Left ventricle myocardium inferior (tissue), 1 donor: Measurements from ENCODE around the gene RUNX1. TPM values are rescaled to one million over a fixed set of nuclear protein-coding genes. Genes with fewer than 3 reads are reported as not detected.

Experiments
- DNase-seq: peaks from one replicate; pipeline ENCODE4 v3.0.0-alpha.2; 2020
- H3K27ac ChIP-seq: fragments of 200-600 bp; replicated peaks from 2 replicates; pipeline ENCODE4 v1.8.0; 2021
- H3K27me3 ChIP-seq: fragments of 200-600 bp; 2 replicates; pipeline ENCODE4 v1.8.0; 2021; ENCODE audit warnings: low read depth
- H3K36me3 ChIP-seq: fragments of 200-600 bp; 2 replicates; pipeline ENCODE4 v1.8.0; 2021
- H3K4me1 ChIP-seq: fragments of 200-600 bp; 2 replicates; pipeline ENCODE4 v1.8.0; 2021
- H3K4me3 ChIP-seq: fragments of 200-600 bp; 2 replicates; pipeline ENCODE4 v1.8.0; 2021; ENCODE audit warnings: mild to moderate bottlenecking, moderate library complexity
- H3K9me3 ChIP-seq: fragments of 200-600 bp; replicated peaks from 2 replicates; pipeline ENCODE4 v1.8.0; 2021
- CTCF ChIP-seq: fragments of 200-600 bp; IDR thresholded peaks from 2 replicates; pipeline ENCODE4 v1.8.0; 2021; ENCODE audit warnings: antibody characterized with exemption, mild to moderate bottlenecking, borderline replicate concordance
- intact Hi-C: fragments of 100-400 bp; cut with micrococcal nuclease; formaldehyde crosslinking; loops from one replicate; pipeline ENCODE4 v1.11.0; 2022
- total RNA-seq: library from RNA; stranded (reverse); fragmentation: NEBNext Ultra II Directional; extraction: Animal tissue kit (Norgen Biotek cat#: 25700); gene quantifications from one replicate; pipeline ENCODE4 v1.2.1, GENCODE V29; 2021
- donor health status: DM: no; HTN: yes; CAD: no; lungs with severe emphysema.

Gene RUNX1
- total RNA-seq, 1 donor from 2014 or later = 1.5 TPM

- intact Hi-C loops = no loop called here
- H3K4me1 ChIP-seq = no peaks in the 10 kb centered on the region
Observed at GRCh38 chr21:35032474-35033263, 16.4 kb downstream of the RUNX1 start.

GRCh38 chr21:35028451-35028978, 20.6 kb downstream of the RUNX1 start:
- peaks cover 9% of the 10 kb centered on the region for H3K4me1 ChIP-seq

More at GRCh38 chr21:35032474-35033263, 16.4 kb downstream of the RUNX1 start:
- Histone ChIP-seq H3K27me3 (peaks cover 93% of the 10 kb centered on the region), H3K9me3 (no peaks in the 10 kb centered on the region), H3K36me3 (no peaks in the 10 kb centered on the region), H3K27ac (no peak overlapping the region), H3K4me3 (no peak overlapping the region)
- TF ChIP-seq CTCF = no peak
- DNase-seq = no peak

GRCh38 chr21:35027563-35028450, 21.3 kb downstream of the RUNX1 start:
- Histone ChIP-seq H3K9me3 (no peaks in the 10 kb centered on the region), H3K4me1 (peaks cover 9% of the 10 kb centered on the region), H3K4me3 (no peak overlapping the region), H3K27me3 (peaks cover 94% of the 10 kb centered on the region), H3K36me3 (no peaks in the 10 kb centered on the region), H3K27ac (no peak overlapping the region)
- intact Hi-C loops = no loop called here
- DNase-seq = no peak
- TF ChIP-seq CTCF = no peak

More at GRCh38 chr21:35028451-35028978, 20.6 kb downstream of the RUNX1 start:
- DNase-seq = no peak
- H3K27me3 ChIP-seq = peaks cover 93% of the 10 kb centered on the region
- no peak for TF ChIP-seq CTCF
- intact Hi-C loops = no loop called here
- H3K9me3 ChIP-seq = no peaks in the 10 kb centered on the region
- no peak overlapping the region for H3K4me3 ChIP-seq
- H3K27ac ChIP-seq = no peak overlapping the region
- no peaks in the 10 kb centered on the region for H3K36me3 ChIP-seq

GRCh38 chr21:35026617-35027562, 22.2 kb downstream of the RUNX1 start:
- Histone ChIP-seq H3K9me3 (no peaks in the 10 kb centered on the region), H3K27me3 (peaks cover 95% of the 10 kb centered on the region), H3K27ac (peak overlapping the region; percentile 23), H3K4me1 (peaks cover 9% of the 10 kb centered on the region), H3K36me3 (no peaks in the 10 kb centered on the region), H3K4me3 (peak overlapping the region; percentile 41)
- intact Hi-C loops = no loop called here
- DNase-seq = peak; percentile 68
- TF ChIP-seq CTCF = no peak

- Histone ChIP-seq H3K9me3 (no peaks in the 10 kb centered on the region), H3K27me3 (peaks cover 93% of the 10 kb centered on the region), H3K4me1 (peaks cover 9% of the 10 kb centered on the region), H3K4me3 (peak overlapping the region; percentile 41), H3K36me3 (no peaks in the 10 kb centered on the region), H3K27ac (no peak overlapping the region)
- TF ChIP-seq CTCF = no peak
- no peak for DNase-seq
- intact Hi-C loops = no loop called here
Observed at GRCh38 chr21:35026153-35026500, 23.0 kb downstream of the RUNX1 start.
